ENCODE measurements around the gene AHNAK. TPM values are rescaled to one million over a fixed set of nuclear protein-coding genes. Genes with fewer than 3 reads are reported as not detected.

AHNAK gene
- total RNA-seq, 1 experiment from 2014 or later = 391 TPM

DNA sequence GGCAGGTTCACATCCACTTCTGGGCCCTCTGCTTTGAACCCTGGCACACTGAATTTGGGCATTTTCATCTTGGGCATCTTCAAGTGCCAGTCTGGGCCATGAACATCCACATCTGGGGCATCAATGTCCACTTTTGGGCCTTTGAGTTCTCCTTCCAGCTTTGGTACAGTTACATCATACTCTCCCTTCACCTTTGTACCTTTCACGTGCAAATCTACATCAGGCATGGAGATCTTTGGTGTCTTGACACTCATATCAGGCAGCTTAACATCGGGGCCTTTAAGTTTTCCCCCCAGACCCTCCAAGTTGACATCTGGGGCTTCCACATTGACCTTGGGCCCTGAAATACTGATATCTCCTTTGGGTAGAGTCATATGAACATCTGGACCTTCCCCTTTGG is 14.5 kb downstream of the AHNAK start:
- DNase-seq (ENCODE audit: low spot score) = no peak

DNA sequence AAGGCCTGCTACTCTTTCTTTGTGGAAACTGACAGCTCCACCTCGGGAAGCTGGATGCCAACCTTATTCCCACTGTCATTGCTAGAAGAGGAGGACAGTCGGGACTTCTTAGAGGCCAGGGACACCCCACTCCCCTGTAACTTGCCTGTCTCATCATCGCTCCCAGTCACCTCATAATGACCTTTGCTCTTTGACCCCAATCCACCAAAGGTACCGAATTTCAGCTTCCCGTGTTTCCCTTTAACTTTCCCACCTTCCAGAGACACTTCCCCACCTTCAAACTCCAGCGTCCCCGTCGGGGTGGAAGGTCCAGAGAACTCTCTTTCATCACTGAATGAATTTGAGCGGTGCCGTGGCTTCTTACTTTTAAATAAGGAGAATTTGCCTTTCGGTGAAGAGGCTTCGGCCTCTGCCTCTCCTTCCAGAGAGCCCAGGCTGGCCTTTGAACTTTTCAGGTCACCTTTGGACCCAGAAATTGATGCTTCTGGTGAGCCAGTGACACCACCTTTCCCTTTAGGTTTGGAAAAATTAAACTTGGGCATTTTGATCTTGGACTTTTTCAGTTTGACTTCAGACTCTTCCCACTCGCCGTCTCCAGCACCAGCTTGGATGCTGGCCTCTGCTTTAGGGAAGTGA is 29.8 kb downstream of the AHNAK start:
- no peak for DNase-seq (ENCODE audit: low spot score)

DNA sequence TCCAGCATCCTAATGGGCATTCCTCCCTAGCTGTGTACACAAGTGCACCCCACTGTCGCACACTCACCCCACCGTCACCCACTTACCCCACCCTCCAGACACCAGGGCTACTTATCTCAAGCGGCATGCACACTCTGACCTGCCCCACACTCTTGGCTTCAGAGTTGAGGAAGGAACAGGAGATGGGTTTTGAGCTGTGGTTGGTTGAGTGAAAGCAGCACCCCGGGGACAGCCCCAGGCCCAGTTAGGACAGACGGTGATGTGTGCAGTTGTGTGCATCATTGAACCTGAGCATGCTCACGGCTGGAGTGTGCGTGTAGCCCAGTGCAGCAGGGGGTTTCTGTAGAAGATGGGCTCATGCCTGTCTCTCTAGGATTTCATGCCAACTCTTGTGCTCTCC is 32.5 kb downstream of the AHNAK start:
- no peak for DNase-seq (ENCODE audit: low spot score)

- DNase-seq (ENCODE audit: low spot score) = no peak
These were observed 33.0 kb downstream of the AHNAK start for GRCh38 chr11:62513626-62514025.

GRCh38 chr11:62512961-62513360 is 33.6 kb downstream of the AHNAK start:
- no peak for DNase-seq (ENCODE audit: low spot score)

DNA sequence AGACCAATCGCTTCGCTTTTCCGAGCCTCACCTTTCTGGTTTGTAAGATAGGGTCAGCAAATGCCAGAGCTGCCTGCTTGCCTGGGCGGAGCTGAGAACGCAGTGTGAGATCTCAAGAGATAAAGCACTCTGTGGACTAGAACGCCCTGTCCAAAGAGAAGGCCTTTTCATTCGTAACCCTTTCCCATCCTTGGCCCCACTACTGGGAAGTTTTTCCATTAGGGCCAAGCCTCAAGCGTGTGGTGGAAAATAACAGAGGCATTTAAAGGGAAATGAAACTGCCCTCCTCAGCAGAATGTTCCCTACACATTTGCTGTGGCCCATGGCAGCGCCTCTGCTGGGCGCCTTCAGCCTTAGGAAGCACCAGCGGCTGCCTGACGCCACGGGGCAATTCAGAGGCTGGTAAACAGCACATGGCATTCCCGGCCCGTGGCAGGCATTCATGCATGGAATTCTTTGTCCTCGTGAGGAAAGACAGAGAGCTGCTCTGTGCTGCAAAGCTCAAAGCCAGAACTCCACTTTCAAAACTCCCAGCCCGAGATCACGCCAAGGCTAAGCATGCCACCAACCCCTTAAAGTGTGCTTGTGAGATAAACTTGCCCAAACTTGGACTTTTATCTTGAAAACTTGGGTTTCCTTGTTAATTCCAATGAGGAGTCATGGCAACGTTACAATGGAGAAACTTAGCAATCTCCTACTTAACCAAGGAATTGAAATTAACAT is 38.1 kb downstream of the AHNAK start:
- DNase-seq (ENCODE audit: low spot score) = peak; percentile 72

GRCh38 chr11:62507125-62507422 is 39.5 kb downstream of the AHNAK start:
- DNase-seq (ENCODE audit: low spot score) = no peak

GRCh38 chr11:62506413-62507124 is 40.0 kb downstream of the AHNAK start:
- DNase-seq (ENCODE audit: low spot score) = no peak

- DNase-seq (ENCODE audit: low spot score) = no peak
These were observed 41.0 kb downstream of the AHNAK start for GRCh38 chr11:62505440-62506091.

DNA sequence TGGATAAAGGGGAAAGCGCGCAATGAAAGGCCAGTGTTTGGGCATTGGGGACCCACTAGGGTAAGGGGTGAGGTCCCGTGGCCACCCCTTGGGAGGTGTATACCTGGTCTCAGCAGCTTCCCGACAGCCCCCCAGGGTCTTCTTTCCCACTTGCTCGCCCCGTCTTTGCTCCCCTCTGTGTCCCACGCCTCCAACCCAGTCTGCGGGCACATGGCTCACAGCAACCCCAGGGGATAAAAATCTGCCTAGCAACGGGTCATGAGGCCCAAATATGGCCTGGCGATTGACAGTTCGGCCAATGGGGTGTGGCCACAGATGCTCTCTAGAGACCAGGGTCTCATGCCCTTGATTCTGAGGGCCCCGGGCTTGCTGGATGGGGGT is 41.6 kb downstream of the AHNAK start:
- DNase-seq (ENCODE audit: low spot score) = no peak

DNA sequence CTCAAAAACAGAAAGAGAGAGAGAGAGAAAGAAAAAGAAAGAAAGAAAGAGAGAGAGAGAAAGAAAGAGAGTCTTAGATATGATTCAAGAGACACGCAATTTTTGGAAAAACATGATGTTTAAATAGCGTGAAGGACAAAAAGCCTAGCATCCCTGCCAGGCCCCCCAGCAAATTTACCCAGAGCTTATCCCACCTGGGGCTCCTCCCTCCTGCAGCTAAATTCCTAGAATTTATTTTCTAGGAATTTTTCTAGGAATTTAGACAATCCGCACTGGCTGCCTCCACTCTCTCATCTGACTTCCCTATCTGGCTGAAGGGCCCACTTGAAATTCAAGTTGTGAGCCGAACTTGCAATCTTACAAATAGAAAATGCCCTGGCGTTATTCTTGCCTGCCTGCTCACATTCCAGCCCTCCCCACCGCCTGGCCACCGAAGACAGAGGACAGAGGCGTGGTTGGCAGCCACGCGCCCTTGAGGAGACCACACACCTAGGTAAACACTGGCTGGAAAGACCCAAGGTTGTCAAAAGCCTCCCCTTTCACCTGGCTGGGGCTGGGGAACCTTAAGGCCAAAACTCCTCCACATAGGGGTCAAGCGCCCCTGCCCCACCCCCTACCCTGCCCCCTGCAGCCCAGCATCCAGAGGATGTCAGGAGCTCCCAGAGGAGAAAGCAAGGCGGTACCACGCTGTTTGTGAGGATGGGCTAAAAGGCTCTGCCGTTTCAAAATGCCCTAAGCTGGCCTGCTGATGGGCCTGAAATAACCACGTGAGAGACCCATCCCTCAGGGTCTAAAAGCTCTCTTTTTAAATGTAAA is 42.2 kb downstream of the AHNAK start:
- no peak for DNase-seq (ENCODE audit: low spot score)

- no peak for DNase-seq (ENCODE audit: low spot score)
These were observed 44.4 kb downstream of the AHNAK start for GRCh38 chr11:62502030-62502730.

DNA sequence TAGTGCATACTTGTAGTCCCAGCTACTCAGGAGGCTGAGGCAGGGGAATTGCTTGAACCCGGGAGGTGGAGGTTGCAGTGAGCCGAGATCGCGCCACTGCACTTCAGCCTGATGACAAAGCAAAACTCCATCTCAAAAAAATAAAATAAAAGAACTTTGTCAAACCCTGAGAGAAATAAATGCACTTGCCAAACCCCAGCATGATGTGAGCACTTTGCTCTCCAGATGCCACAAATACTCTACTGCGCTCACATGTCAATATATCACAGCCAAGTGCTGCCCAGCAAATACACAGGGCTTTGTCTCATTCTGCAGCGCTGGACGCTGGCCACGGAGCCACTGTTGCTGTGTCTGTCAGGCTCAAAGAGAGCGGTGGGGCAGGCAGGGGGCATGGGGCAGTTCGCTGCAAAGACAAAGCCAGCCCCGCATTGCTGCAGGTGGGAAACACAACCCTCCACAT is 45.1 kb downstream of the AHNAK start:
- DNase-seq (ENCODE audit: low spot score) = peak; percentile 60

DNA sequence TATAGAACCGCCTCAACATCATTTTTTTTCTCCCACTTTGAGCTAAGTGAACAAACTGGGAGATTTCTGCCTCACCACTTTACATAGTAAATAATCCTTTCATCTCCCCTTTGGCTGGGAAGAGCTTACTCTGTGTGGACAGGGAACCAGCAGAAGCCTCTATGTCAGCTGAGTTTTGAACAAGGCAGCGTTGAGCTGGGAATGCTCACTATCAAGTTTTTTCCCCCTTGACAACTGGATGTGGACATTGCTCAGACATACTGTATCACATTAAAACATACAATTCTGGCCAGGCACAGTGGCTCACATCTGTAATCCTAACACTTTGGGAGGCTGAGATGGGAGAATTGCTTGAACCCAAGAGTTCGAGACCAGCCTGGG is 46.0 kb downstream of the AHNAK start:
- DNase-seq (ENCODE audit: low spot score) = no peak

- DNase-seq (ENCODE audit: low spot score) = no peak
These were observed 46.5 kb downstream of the AHNAK start for GRCh38 chr11:62499944-62500649.

DNA sequence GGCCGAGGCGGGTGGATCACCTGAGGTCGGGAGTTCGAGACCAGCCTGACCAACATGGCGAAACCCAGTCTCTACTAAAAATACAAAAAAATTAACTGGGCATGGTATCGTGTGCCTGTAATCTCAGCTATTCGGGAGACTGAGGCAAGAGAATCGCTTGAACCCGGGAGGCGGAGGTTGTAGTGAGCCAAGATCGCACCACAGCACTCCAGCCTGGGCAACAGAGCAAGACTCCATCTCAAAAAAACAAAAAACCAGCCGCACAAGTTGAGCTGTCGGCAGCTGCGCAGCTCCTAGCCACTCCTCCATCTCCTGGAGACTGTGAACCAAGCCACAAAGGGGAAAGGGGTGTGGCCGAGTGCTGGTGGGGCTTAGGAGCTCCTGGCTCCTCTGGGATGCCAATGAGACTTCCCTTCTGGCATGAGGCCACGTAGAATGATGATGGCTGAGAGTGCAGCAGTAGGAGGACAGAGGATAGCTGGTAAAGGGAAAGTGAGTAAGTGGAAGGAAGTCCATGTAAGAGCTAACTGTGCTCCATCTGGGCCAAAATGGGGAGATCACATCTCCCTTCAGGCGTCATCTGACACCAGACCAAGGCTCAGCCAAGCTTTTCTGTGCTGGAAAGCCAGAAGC is 47.2 kb downstream of the AHNAK start:
- DNase-seq (ENCODE audit: low spot score) = peak; percentile 87

GRCh38 chr11:62498492-62499286 is 47.9 kb downstream of the AHNAK start:
- no peak for DNase-seq (ENCODE audit: low spot score)

GRCh38 chr11:62498031-62498430 is 48.6 kb downstream of the AHNAK start:
- DNase-seq (ENCODE audit: low spot score) = no peak

GRCh38 chr11:62497132-62497801 is 49.3 kb downstream of the AHNAK start:
- peak; percentile 81 for DNase-seq (ENCODE audit: low spot score)
